ENCODE data around the gene HES7.

Gene HES7

DNA sequence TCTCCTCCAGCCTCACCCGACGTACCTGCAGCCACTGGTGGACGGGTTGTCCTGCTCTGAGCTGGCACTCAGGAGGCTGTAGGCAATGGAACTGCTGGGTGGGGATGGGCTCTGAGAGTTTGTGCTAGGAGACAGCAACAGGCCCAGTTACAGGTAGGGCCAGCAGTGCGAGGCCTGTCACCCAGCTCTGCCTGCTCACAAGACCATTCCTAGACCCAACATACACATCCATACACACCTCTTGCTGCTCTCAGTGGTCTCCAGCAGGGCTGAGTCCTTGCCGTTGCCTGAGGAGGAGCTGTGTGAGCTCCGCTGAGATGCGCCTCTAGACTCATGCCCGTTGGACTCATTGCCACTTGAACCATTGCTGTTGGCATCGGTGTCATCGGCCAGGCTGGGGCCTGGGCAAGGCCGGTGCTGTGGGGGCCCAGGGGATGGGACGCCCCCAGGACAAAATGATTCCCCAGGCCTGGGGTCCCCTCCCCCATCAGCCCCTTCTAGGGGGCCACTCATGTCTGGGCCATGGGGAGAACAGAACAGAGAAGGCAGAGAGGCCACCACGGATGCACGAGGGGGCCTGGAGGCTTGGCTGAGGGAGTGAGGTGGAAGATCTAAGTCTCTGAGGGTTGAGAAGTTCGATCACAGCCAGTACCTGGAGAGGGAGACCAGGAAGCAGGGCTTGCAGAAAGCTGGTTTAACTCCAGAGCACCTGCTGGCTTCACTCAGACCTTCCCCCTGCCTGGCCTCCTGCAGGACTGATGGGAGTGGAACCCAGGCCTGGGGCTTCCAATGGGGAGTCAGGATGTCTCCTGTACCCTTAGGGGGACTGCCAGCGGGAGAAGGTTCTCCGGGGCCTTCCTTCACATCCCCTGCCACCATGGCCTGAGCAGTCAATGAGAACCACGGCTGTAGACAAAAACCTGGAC is 26.6 kb upstream of the HES7 start:
- H3K4me1 ChIP-seq (ENCODE audit: control insufficient read depth in 2 of 2, insufficient read depth in 2 of 2, low read length in 2 of 2), result peaks cover 40 to 46% of the 10 kb centered on the region in 2 donors
- peak overlapping the region; percentile 4 to 89 for H3K4me3 ChIP-seq (ENCODE audit: low read length in 2 of 2)
- H3K36me3 ChIP-seq (ENCODE audit: control insufficient read depth in 2 of 2, insufficient read depth in 2 of 2, low read length in 2 of 2), result peaks cover 50 to 52% of the 10 kb centered on the region in 2 donors
- H3K27me3 ChIP-seq (ENCODE audit: control insufficient read depth in 2 of 2, insufficient read depth in 2 of 2, low read length in 2 of 2), result no peaks in the 10 kb centered on the region
- H3K9me3 ChIP-seq (ENCODE audit: control insufficient read depth in 2 of 2, low read length in 2 of 2), result no peaks in the 10 kb centered on the region
- peak overlapping the region; percentile 98 to 100 for H3K27ac ChIP-seq (ENCODE audit: low read depth in 2 of 2, low read length in 2 of 2)
- H3K9ac ChIP-seq (ENCODE audit: low read depth in 1 of 2, low read length in 2 of 2), result peak overlapping the region; percentile 74 to 95

DNA sequence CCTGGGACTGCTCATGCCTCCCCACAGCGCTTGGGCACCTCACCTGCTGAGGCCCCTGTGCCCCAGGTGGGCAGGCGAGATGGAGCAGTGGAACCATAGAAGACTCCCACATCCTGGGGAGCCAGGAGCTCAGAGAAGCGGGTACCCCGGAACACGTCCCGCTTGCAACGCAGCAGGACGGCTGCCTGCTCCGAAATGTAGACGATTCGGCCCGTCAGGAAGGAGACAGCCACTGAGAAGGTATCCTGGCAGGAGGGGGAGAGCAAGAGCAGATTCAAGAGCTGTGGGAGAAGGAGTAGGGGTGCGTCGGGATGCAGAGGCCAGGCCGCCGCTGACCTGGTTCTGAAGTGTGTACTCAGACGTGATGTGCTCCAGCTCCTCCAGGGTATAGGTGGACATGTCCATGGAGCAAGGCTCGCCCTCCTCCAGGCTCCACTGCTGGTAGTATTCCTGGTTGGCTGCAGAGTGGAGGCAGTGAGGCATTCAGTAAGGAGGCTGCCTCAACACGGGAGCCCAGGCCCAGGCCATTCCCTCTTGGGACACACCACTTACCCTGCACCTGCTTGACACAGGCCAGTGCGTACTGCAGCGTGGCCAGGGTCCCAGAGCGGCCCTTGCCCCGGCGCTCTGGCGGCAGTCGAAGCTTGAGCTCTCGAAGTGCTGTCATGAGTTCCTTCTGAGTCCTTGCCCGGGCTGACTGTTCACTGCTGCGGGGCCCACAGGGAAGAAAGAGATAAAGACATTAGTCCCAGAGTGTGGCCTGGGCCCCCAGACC is 25.7 kb upstream of the HES7 start:
- Histone ChIP-seq H3K9ac (ENCODE audit: low read depth in 1 of 2, low read length in 2 of 2) (no peak overlapping the region), H3K27ac (ENCODE audit: low read depth in 2 of 2, low read length in 2 of 2) (no peak overlapping the region), H3K36me3 (ENCODE audit: control insufficient read depth in 2 of 2, insufficient read depth in 2 of 2, low read length in 2 of 2) (peaks cover 53% of the 10 kb centered on the region in 2 donors), H3K4me1 (ENCODE audit: control insufficient read depth in 2 of 2, insufficient read depth in 2 of 2, low read length in 2 of 2) (peaks cover 31 to 37% of the 10 kb centered on the region in 2 donors), H3K27me3 (ENCODE audit: control insufficient read depth in 2 of 2, insufficient read depth in 2 of 2, low read length in 2 of 2) (no peaks in the 10 kb centered on the region), H3K9me3 (ENCODE audit: control insufficient read depth in 2 of 2, low read length in 2 of 2) (no peaks in the 10 kb centered on the region), H3K4me3 (ENCODE audit: low read length in 2 of 2) (no peak overlapping the region)

DNA sequence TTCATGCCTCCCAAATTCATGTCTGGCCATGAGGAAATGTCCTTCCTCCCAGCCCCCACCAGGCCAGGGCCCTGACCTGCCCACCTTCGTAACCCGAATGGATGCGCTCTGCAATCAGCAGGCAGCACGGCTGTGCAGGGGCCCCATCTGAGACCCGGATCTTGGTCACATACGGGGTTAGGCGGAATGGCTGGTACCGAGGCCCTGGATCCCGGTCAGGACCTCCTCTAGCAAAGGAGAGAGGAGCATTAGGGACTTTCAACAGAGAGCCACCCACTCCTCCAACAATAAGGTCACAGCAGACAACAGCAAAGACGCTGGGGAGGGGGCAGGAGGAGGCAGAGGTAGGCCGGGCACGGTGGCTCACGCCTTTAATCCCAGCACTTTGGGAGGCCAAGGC is 24.7 kb upstream of the HES7 start:
- Histone ChIP-seq H3K9me3 (ENCODE audit: control insufficient read depth in 2 of 2, low read length in 2 of 2) (no peaks in the 10 kb centered on the region), H3K9ac (ENCODE audit: low read depth in 1 of 2, low read length in 2 of 2) (no peak overlapping the region), H3K27ac (ENCODE audit: low read depth in 2 of 2, low read length in 2 of 2) (no peak overlapping the region), H3K27me3 (ENCODE audit: control insufficient read depth in 2 of 2, insufficient read depth in 2 of 2, low read length in 2 of 2) (no peaks in the 10 kb centered on the region), H3K4me1 (ENCODE audit: control insufficient read depth in 2 of 2, insufficient read depth in 2 of 2, low read length in 2 of 2) (peaks cover 28 to 29% of the 10 kb centered on the region in 2 donors), H3K4me3 (ENCODE audit: low read length in 2 of 2) (no peak overlapping the region), H3K36me3 (ENCODE audit: control insufficient read depth in 2 of 2, insufficient read depth in 2 of 2, low read length in 2 of 2) (peaks cover 64% of the 10 kb centered on the region in 2 donors)

DNA sequence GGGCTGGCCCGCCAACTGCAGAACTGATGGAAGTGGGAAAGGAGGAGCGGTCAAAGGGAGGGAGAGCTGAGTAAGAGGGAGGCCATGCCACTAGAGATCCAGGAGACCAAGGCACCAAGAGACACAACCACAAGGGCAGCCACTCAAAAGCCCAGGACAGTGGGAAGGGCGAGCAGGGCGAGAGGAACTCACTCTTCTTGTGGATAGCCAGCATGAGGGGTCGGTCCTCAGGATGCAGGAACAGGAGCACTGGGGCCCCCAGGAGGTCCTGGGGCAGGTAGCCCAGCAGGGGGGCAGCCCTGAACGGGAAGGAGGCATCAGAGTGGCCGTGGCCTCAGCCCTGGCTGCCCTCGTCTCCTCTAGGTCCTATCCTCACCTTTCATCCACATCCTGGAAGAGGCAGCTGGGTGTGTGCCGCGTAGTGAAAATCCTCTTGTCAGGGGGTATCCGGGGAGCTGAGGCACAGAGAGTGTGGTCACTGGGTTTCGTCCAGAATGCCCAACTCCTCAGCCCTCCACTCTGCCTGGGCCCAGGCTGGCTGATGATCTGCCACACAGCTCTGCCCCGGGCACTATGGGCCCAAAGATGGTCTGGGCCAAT is 24.0 kb upstream of the HES7 start:
- Histone ChIP-seq H3K27ac (ENCODE audit: low read depth in 2 of 2, low read length in 2 of 2) (no peak overlapping the region), H3K27me3 (ENCODE audit: control insufficient read depth in 2 of 2, insufficient read depth in 2 of 2, low read length in 2 of 2) (no peaks in the 10 kb centered on the region), H3K4me3 (ENCODE audit: low read length in 2 of 2) (no peak overlapping the region), H3K9me3 (ENCODE audit: control insufficient read depth in 2 of 2, low read length in 2 of 2) (no peaks in the 10 kb centered on the region), H3K36me3 (ENCODE audit: control insufficient read depth in 2 of 2, insufficient read depth in 2 of 2, low read length in 2 of 2) (peaks cover 63 to 67% of the 10 kb centered on the region in 2 donors), H3K4me1 (ENCODE audit: control insufficient read depth in 2 of 2, insufficient read depth in 2 of 2, low read length in 2 of 2) (peaks cover 21 to 22% of the 10 kb centered on the region in 2 donors), H3K9ac (ENCODE audit: low read depth in 1 of 2, low read length in 2 of 2) (no peak overlapping the region)

DNA sequence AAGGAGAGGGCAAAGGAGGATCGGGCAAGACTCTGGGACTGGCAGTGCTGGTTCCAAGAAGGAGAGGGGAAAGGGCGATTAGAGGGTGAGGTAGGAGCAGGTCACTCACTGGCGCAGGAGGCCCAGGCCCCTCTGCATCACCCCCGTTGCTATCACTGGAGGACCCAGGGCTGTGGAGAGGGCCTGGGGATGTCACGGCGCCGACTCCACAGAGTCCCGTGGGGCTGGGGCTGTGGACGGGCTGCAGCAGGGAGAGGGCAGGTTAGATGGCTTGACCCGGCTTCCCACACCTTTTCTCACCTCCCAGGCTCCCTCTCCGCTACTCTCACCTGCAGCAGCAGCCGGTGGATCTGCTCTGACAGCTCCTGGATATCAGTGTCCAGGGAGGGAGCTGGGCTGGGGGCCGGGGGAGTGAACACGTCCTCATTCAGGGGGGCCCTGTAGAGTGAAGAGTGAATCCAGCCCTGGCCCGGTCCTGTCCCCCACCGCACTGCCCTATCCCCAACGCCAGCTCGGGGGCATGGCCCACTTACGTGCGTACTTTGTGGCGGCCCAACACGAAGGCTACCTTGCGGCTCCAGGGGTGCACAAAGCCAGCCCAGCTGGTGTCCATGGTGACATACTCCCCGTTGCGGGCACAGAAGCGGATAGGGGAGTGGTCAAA is 23.4 kb upstream of the HES7 start:
- H3K27ac ChIP-seq (ENCODE audit: low read depth in 2 of 2, low read length in 2 of 2), result no peak overlapping the region

DNA sequence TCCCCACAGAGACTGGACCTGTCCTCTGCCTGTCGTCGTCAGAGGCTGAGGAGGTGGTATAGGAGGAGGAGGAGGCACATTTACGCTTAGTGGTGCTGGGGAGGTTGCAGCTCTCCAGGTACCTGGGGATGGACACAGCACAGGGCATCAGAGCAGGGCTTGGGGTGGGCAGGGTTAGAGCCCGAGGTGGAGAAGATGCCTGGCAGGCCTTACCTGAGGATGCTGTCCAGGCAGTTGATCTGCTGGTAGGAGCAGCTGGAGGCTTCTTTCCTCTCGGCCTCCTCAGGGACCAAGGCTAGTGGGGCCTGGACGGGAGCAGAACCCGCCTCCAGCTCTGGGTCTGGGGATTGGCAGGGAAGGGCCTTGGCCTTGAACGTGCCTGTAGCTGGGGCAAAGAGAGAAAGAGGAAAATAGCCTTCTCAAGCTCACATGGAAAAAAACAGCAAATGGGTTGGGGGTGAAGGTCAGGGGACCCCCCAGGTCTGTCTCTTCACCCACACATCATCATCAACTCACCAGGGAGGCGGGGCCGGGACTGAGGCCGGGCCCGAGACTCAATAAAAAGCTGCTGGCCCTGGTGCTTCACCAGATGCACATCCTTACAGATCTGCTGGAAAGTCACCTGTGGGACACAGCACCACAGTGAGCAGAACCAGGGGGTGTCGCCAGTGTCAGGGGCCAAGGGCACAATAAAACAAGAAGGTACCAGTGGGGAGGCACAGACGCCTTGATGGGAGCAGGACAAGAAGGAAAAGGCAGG is 22.7 kb upstream of the HES7 start:
- H3K36me3 ChIP-seq (ENCODE audit: control insufficient read depth in 2 of 2, insufficient read depth in 2 of 2, low read length in 2 of 2), result peaks cover 76 to 80% of the 10 kb centered on the region in 2 donors
- H3K27me3 ChIP-seq (ENCODE audit: control insufficient read depth in 2 of 2, insufficient read depth in 2 of 2, low read length in 2 of 2), result no peaks in the 10 kb centered on the region
- H3K9me3 ChIP-seq (ENCODE audit: control insufficient read depth in 2 of 2, low read length in 2 of 2), result no peaks in the 10 kb centered on the region
- H3K9ac ChIP-seq (ENCODE audit: low read depth in 1 of 2, low read length in 2 of 2), result no peak overlapping the region
- no peak overlapping the region for H3K27ac ChIP-seq (ENCODE audit: low read depth in 2 of 2, low read length in 2 of 2)
- no peak overlapping the region for H3K4me3 ChIP-seq (ENCODE audit: low read length in 2 of 2)
- peaks cover 10 to 11% of the 10 kb centered on the region in 2 donors for H3K4me1 ChIP-seq (ENCODE audit: control insufficient read depth in 2 of 2, insufficient read depth in 2 of 2, low read length in 2 of 2)

More for the DNA sequence above, 23.4 kb upstream of the HES7 start:
- Histone ChIP-seq H3K9ac (ENCODE audit: low read depth in 1 of 2, low read length in 2 of 2) (no peak overlapping the region), H3K27me3 (ENCODE audit: control insufficient read depth in 2 of 2, insufficient read depth in 2 of 2, low read length in 2 of 2) (no peaks in the 10 kb centered on the region), H3K4me3 (ENCODE audit: low read length in 2 of 2) (no peak overlapping the region), H3K4me1 (ENCODE audit: control insufficient read depth in 2 of 2, insufficient read depth in 2 of 2, low read length in 2 of 2) (peaks cover 16 to 17% of the 10 kb centered on the region in 2 donors), H3K9me3 (ENCODE audit: control insufficient read depth in 2 of 2, low read length in 2 of 2) (no peaks in the 10 kb centered on the region), H3K36me3 (ENCODE audit: control insufficient read depth in 2 of 2, insufficient read depth in 2 of 2, low read length in 2 of 2) (peaks cover 69 to 74% of the 10 kb centered on the region in 2 donors)

DNA sequence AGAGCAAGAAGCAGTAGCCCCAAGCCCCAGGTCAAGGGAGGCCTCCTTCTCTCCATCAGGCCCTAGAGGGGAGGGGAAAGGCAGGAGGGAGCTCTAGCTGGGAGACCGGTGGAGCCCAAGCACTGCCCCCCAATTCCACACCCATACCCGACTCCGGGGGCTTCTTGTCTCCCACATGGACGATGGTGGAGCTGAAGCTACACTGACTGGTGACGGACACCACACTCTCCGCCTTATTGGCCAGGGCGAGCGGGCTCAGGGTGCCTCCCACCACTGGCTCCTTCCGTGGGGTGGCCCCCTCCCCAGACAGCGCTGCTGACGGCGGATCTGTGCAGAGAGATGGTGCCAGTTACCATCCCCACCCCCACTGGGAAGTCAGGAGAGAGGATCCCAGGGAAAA is 21.9 kb upstream of the HES7 start:
- H3K9ac ChIP-seq (ENCODE audit: low read depth in 1 of 2, low read length in 2 of 2), result no peak overlapping the region

DNA sequence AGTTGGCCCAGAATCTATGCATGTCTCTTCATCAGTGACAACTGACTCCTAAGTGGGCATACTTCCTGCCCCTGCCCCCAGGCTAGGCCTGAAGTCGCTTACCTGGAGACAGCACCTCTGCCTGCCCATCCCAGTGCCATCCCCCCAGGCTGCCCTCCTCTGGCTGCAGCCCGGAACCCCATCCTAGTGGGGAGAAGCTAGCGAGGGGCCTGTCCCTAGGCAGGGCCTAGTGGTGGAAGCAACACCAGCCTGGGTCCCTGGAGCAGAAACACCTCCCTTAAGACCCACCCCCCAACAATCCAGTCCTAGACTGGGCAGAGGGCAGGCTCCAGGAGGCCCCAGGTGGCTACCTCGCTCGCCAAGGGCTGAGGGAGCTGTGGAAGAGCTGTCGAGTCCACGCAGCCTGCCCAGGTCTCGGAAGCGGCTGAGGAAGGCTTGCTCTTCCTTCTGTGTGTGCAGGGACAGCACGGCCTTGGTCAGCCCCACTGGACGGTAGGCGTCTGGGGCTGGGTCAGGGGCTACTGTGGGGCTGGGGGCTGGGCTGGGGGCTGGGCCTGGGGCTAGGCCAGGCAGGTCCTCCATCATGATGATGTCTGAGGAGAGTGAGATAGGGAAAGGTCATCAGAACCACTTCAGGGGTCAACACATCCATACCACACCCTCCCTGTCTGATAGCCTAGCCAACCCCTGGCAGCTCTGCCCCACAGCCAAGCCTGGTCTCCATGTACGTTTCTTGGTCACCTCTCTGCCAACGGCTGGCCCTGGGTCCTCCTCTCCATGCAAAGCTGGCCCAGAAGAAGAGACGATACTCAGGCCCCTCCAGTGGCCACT is 20.7 kb upstream of the HES7 start:
- H3K9ac ChIP-seq (ENCODE audit: low read depth in 1 of 2, low read length in 2 of 2), result no peak overlapping the region
- no peaks in the 10 kb centered on the region for H3K9me3 ChIP-seq (ENCODE audit: control insufficient read depth in 2 of 2, low read length in 2 of 2)
- no peaks in the 10 kb centered on the region for H3K4me1 ChIP-seq (ENCODE audit: control insufficient read depth in 2 of 2, insufficient read depth in 2 of 2, low read length in 2 of 2)
- H3K27ac ChIP-seq (ENCODE audit: low read depth in 2 of 2, low read length in 2 of 2), result no peak overlapping the region
- no peaks in the 10 kb centered on the region for H3K27me3 ChIP-seq (ENCODE audit: control insufficient read depth in 2 of 2, insufficient read depth in 2 of 2, low read length in 2 of 2)
- peaks cover 81 to 88% of the 10 kb centered on the region in 2 donors for H3K36me3 ChIP-seq (ENCODE audit: control insufficient read depth in 2 of 2, insufficient read depth in 2 of 2, low read length in 2 of 2)
- no peak overlapping the region for H3K4me3 ChIP-seq (ENCODE audit: low read length in 2 of 2)

More for the DNA sequence above, 21.9 kb upstream of the HES7 start:
- Histone ChIP-seq H3K27ac (ENCODE audit: low read depth in 2 of 2, low read length in 2 of 2) (no peak overlapping the region), H3K4me3 (ENCODE audit: low read length in 2 of 2) (no peak overlapping the region), H3K36me3 (ENCODE audit: control insufficient read depth in 2 of 2, insufficient read depth in 2 of 2, low read length in 2 of 2) (peaks cover 82 to 87% of the 10 kb centered on the region in 2 donors), H3K9me3 (ENCODE audit: control insufficient read depth in 2 of 2, low read length in 2 of 2) (no peaks in the 10 kb centered on the region), H3K4me1 (ENCODE audit: control insufficient read depth in 2 of 2, insufficient read depth in 2 of 2, low read length in 2 of 2) (peaks cover 3 to 5% of the 10 kb centered on the region in 2 donors), H3K27me3 (ENCODE audit: control insufficient read depth in 2 of 2, insufficient read depth in 2 of 2, low read length in 2 of 2) (no peaks in the 10 kb centered on the region)
